PFSK-1 (cell line): Measurements from ENCODE around the gene DAB2IP.

Experiments used
- FOXP2 ChIP-seq: optimal IDR thresholded peaks from 2 replicates; pipeline ENCODE3; 2011; ENCODE audit warnings: borderline replicate concordance, control low read depth, inconsistent platforms; ENCODE audit not compliant: insufficient read depth; ENCODE audit errors: extremely low read length, extremely low read depth
- POLR2AphosphoS5 ChIP-seq: IDR thresholded peaks from 2 replicates; pipeline ENCODE4 v1.6.1; 2012; ENCODE audit warnings: low read depth, mild to moderate bottlenecking, control low read depth, low read length, moderate library complexity
- SIN3A ChIP-seq: IDR thresholded peaks from 2 replicates; pipeline ENCODE4 v1.6.1; 2012; ENCODE audit warnings: mild to moderate bottlenecking, low read length, moderate library complexity, borderline replicate concordance; ENCODE audit not compliant: insufficient read depth
- TAF1 ChIP-seq: IDR thresholded peaks from 2 replicates; pipeline ENCODE4 v1.6.1; 2012; ENCODE audit warnings: low read length, control low read depth, borderline replicate concordance; ENCODE audit not compliant: insufficient read depth
- TF ChIP-seq, protein P1 (sequence below), 2 experiments: IDR thresholded peaks; 2 replicates each; pipeline versions ENCODE4 v1.6.1 to v1.8.0; 2011 to 2012; ENCODE audit warnings: low read depth in 2 of 2, low read length in 2 of 2, control low read depth in 1 of 2, inconsistent platforms in 1 of 2, mild to moderate bottlenecking in 1 of 2, moderate library complexity in 1 of 2; ENCODE audit not compliant: insufficient read depth in 1 of 2

DNA sequence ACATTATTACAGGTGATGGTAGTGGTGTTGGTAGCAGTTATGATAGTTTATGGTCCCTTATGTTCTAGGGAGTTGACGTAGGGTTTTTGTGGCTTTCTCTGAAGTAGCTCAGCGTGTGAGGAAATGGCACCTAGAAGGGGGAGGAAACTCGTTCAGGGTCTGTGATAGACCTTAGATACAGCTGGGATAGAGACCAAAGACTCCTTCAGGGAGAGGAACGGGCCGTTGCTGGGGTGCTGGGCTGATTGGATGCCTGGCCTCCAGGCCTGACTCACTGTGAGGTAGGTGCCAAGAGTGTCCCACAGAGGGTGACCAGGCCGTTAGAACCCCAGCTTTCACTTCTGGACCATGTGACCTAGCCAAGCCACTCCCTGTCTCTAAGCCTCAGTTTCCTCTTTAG, 96.6 kb downstream of the DAB2IP start:
- no peak for TF ChIP-seq POLR2AphosphoS5
- no peak for TF ChIP-seq SIN3A
- no peak for TF ChIP-seq TAF1
- TF ChIP-seq FOXP2 = no peak
- TF ChIP-seq, protein P1, sequence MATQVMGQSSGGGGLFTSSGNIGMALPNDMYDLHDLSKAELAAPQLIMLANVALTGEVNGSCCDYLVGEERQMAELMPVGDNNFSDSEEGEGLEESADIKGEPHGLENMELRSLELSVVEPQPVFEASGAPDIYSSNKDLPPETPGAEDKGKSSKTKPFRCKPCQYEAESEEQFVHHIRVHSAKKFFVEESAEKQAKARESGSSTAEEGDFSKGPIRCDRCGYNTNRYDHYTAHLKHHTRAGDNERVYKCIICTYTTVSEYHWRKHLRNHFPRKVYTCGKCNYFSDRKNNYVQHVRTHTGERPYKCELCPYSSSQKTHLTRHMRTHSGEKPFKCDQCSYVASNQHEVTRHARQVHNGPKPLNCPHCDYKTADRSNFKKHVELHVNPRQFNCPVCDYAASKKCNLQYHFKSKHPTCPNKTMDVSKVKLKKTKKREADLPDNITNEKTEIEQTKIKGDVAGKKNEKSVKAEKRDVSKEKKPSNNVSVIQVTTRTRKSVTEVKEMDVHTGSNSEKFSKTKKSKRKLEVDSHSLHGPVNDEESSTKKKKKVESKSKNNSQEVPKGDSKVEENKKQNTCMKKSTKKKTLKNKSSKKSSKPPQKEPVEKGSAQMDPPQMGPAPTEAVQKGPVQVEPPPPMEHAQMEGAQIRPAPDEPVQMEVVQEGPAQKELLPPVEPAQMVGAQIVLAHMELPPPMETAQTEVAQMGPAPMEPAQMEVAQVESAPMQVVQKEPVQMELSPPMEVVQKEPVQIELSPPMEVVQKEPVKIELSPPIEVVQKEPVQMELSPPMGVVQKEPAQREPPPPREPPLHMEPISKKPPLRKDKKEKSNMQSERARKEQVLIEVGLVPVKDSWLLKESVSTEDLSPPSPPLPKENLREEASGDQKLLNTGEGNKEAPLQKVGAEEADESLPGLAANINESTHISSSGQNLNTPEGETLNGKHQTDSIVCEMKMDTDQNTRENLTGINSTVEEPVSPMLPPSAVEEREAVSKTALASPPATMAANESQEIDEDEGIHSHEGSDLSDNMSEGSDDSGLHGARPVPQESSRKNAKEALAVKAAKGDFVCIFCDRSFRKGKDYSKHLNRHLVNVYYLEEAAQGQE (IDR thresholded peaks at IDR 0.05; ENCODE audit: insufficient read depth in 1 of 2, low read depth in 2 of 2, low read length in 2 of 2) = no peak
